H54 (cell line): Measurements from ENCODE around the gene ASPDH.

Experiments used
- DNase-seq: peaks from one replicate; pipeline ENCODE4 v3.0.0; 2011; ENCODE audit warnings: low spot score, mixed read lengths; ENCODE audit not compliant: insufficient read length
- FAIRE-seq: peaks from 3 replicates; lab custom pipeline; 2011; peaks lifted over from hg19 to GRCh38; lab: Jason Lieb, UNC
- POLR2A ChIP-seq: IDR thresholded peaks from 2 replicates; pipeline ENCODE4 v1.6.1; 2011; ENCODE audit warnings: low read depth, mild to moderate bottlenecking, low read length

ASPDH gene

DNA sequence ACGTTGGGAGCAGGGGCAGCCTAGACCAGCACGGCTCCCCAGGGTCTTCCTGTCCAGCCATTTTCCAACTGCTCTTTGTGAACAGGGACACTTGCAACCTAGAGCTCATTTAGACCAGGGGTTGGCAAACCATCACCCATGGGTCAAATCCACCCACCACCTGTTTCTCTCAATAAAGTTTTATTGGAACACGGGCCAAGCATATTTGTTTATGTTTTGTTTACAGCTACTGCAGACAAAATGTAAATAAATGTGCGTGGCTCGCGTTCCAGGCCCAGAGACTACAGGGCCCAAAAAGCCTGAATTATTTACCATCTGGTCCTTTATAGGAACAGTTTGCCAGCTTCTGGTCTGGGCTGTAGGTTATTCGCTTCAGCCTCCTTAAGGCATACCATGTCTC lies 50.7 kb downstream of the ASPDH start:
- FAIRE-seq (no peak), DNase-seq (no peak)
- no peak for TF ChIP-seq POLR2A
